GM12878 (cell line): ENCODE results near the gene TES. TPM values are rescaled to one million over a fixed set of nuclear protein-coding genes. Genes with fewer than 3 reads are reported as not detected.

Experiments used
- ATAC-seq: fragments of 200-7000 bp; cut with Tn5 transposase; 3 replicates; pipeline ENCODE4 v1.9.1; 2020; ENCODE audit warnings: mild to moderate bottlenecking, moderate library complexity
- BruUV-seq: library from RNA; stranded (reverse); fragments of 400-500 nt; replicated peaks from 2 replicates; lab custom pipeline; 2021; lab: Mats Ljungman, UMichigan
- CTCF ChIA-PET: fragments of 300-600 bp; sonication (Branson Sonifier 250); formaldehyde crosslinking; extraction: SDS; loops from one replicate; lab custom pipeline; 2021; ENCODE audit warnings: inconsistent platforms; lab: Yijun Ruan, JAX
- POLR2A ChIA-PET: fragments of 350-600 bp; formaldehyde crosslinking; extraction: SDS; loops from one replicate; lab custom pipeline; 2021; ENCODE audit warnings: inconsistent platforms; lab: Charles Lee
- RAD21 ChIA-PET: fragments of 300-600 bp; sonication (Branson Sonifier 250); formaldehyde crosslinking; loops from one replicate; lab custom pipeline; 2023; ENCODE audit warnings: antibody characterized with exemption; ENCODE audit not compliant: unreplicated experiment; lab: Charles Lee
- SMC1A ChIA-PET: fragments of 300-600 bp; sonication (Branson Sonifier 250); formaldehyde crosslinking; loops from one replicate; lab custom pipeline; 2023; ENCODE audit not compliant: unreplicated experiment, uncharacterized antibody; lab: Charles Lee
- DNase-seq: peaks from one replicate; pipeline ENCODE4 v3.0.0-alpha.2; 2011; ENCODE audit warnings: low read depth, low spot score
- FAIRE-seq: peaks from 3 replicates; lab custom pipeline; 2011; peaks lifted over from hg19 to GRCh38; lab: Jason Lieb, UNC
- H2AFZ ChIP-seq: 2 replicates; pipeline ENCODE4 v1.6.0; 2011; ENCODE audit warnings: low read depth, low read length, control low read depth; ENCODE audit not compliant: control insufficient read depth
- H3K27ac ChIP-seq: 2 replicates; pipeline ENCODE4 v1.5.1; 2011; ENCODE audit warnings: control low read depth; ENCODE audit not compliant: control insufficient read depth, insufficient read depth
- H3K27me3 ChIP-seq, 2 experiments: replicated peaks in 1 of 2; 2 replicates each; pipeline versions ENCODE4 v1.6.0 to v1.6.1; 2011; ENCODE audit warnings: low read length in 1 of 2; ENCODE audit not compliant: control insufficient read depth in 2 of 2, insufficient read depth in 2 of 2
- H3K36me3 ChIP-seq, 2 experiments: 2 replicates each; pipeline ENCODE4 v1.5.1; 2011; ENCODE audit warnings: low read length in 1 of 2; ENCODE audit not compliant: control insufficient read depth in 2 of 2, insufficient read depth in 2 of 2
- H3K4me1 ChIP-seq: 2 replicates; pipeline ENCODE4 v1.6.1; 2011; ENCODE audit warnings: mild to moderate bottlenecking, low read length, moderate library complexity, mixed read lengths; ENCODE audit not compliant: control insufficient read depth, insufficient read depth
- H3K4me2 ChIP-seq: 2 replicates; pipeline ENCODE4 v1.6.0; 2011; ENCODE audit warnings: control low read depth; ENCODE audit not compliant: control insufficient read depth, insufficient read depth
- H3K4me3 ChIP-seq: fragments of 200-600 bp; sonication (generic); 2 replicates; pipeline ENCODE4 v1.5.1; 2016
- H3K79me2 ChIP-seq: 2 replicates; pipeline ENCODE4 v1.6.0; 2011; ENCODE audit warnings: low read length; ENCODE audit not compliant: control insufficient read depth, insufficient read depth
- H3K9ac ChIP-seq: 2 replicates; pipeline ENCODE4 v1.8.0; 2011; ENCODE audit warnings: low read length, control low read depth, mixed read lengths; ENCODE audit not compliant: control insufficient read depth, insufficient read depth
- H3K9me3 ChIP-seq: replicated peaks from 3 replicates; pipeline ENCODE4 v1.5.1; 2011; ENCODE audit warnings: mild to moderate bottlenecking, low read length; ENCODE audit not compliant: control insufficient read depth, insufficient read depth
- H4K20me1 ChIP-seq: 2 replicates; pipeline ENCODE4 v1.6.0; 2011; ENCODE audit not compliant: control insufficient read depth, insufficient read depth
- ASH2L ChIP-seq: fragments of 300-600, 200-600 bp; sonication (generic); IDR thresholded peaks from 2 replicates; pipeline ENCODE4 v1.6.1; 2017; ENCODE audit warnings: low read depth, mild to moderate bottlenecking, borderline replicate concordance
- BHLHE40 ChIP-seq, 2 experiments: fragments of 450-650 bp in 1 of 2; IDR thresholded peaks; 2 replicates each; pipeline ENCODE4 v1.6.1; 2011 to 2017; ENCODE audit warnings: low read depth in 2 of 2, borderline replicate concordance in 1 of 2, improper control_type of control experiment in 1 of 2, low read length in 1 of 2, mild to moderate bottlenecking in 1 of 2
- CHD2 ChIP-seq: IDR thresholded peaks from 2 replicates; pipeline ENCODE4 v1.6.1; 2011; ENCODE audit warnings: low read depth, low read length, improper control_type of control experiment, borderline replicate concordance
- CUX1 ChIP-seq: IDR thresholded peaks from 2 replicates; pipeline ENCODE4 v1.6.1; 2012; ENCODE audit warnings: improper control_type of control experiment, low read depth, low read length; ENCODE audit not compliant: insufficient replicate concordance
- FOXM1 ChIP-seq: IDR thresholded peaks from 2 replicates; pipeline ENCODE4 v1.6.1; 2012; ENCODE audit warnings: low read depth, mild to moderate bottlenecking, inconsistent platforms, low read length, moderate library complexity
- HDGF ChIP-seq: fragments of 450-650 bp; IDR thresholded peaks from 2 replicates; pipeline ENCODE4 v1.6.1; 2016; ENCODE audit warnings: antibody characterized with exemption
- MEF2B ChIP-seq: fragments of 450-650 bp; IDR thresholded peaks from 2 replicates; pipeline ENCODE4 v1.6.1; 2018; ENCODE audit warnings: mild to moderate bottlenecking, moderate library complexity; ENCODE audit not compliant: partially characterized antibody, poor library complexity, severe bottlenecking
- MTA2 ChIP-seq: fragments of 450-650 bp; IDR thresholded peaks from 2 replicates; pipeline ENCODE4 v1.6.1; 2016; ENCODE audit warnings: low read depth, mild to moderate bottlenecking, moderate library complexity
- MTA3 ChIP-seq: IDR thresholded peaks from 2 replicates; pipeline ENCODE4 v1.6.1; 2012; ENCODE audit warnings: low read length, inconsistent platforms, borderline replicate concordance
- MXI1 ChIP-seq: fragments of 150-350 bp; IDR thresholded peaks from 2 replicates; pipeline ENCODE4 v1.6.1; 2011; ENCODE audit warnings: low read depth, mild to moderate bottlenecking, inconsistent platforms, low read length, improper control_type of control experiment
- MYC ChIP-seq: IDR thresholded peaks from 2 replicates; pipeline ENCODE4 v1.6.1; 2011; ENCODE audit warnings: mild to moderate bottlenecking, low read length, moderate library complexity, inconsistent platforms; ENCODE audit not compliant: insufficient read depth, insufficient replicate concordance, insufficient read length, severe bottlenecking
- PAX5 ChIP-seq: IDR thresholded peaks from 2 replicates; pipeline ENCODE4 v1.6.1; 2011; ENCODE audit warnings: low read depth, low read length, borderline replicate concordance
- RBBP5 ChIP-seq: fragments of 200-600 bp; sonication (generic); conservative IDR thresholded peaks from 2 replicates; pipeline ENCODE4 v1.6.1; 2016
- REST ChIP-seq: IDR thresholded peaks from 2 replicates; pipeline ENCODE4 v1.6.1; 2012; ENCODE audit warnings: mild to moderate bottlenecking, low read depth, low read length
- SIX5 ChIP-seq: IDR thresholded peaks from 2 replicates; pipeline ENCODE4 v1.6.1; 2011; ENCODE audit warnings: mild to moderate bottlenecking, low read depth, low read length, moderate library complexity; ENCODE audit not compliant: severe bottlenecking
- SREBF1 ChIP-seq: IDR thresholded peaks from 2 replicates; pipeline ENCODE4 v1.6.1; 2012; ENCODE audit warnings: mild to moderate bottlenecking, low read length
- WGBS: methylation state at CpG from one replicate; pipeline ENCODE4 v1.1.6; 2016; ENCODE audit warnings: low lambda C conversion rate; ENCODE audit not compliant: insufficient replicate concordance, insufficient coverage; ENCODE audit errors: missing lambda C conversion rate; 5-methylcytosine and 5-hydroxymethylcytosine counted together
- in situ Hi-C: fragments of 300-500 bp; cut with MboI; formaldehyde crosslinking; loops from 9 replicates; pipeline ENCODE4 v1.14.3; 2018; ENCODE audit warnings: mixed read lengths
- intact Hi-C: fragments of 100-400 bp; cut with micrococcal nuclease; formaldehyde crosslinking; loops from one replicate; pipeline ENCODE4 v1.14.2; 2022; ENCODE audit not compliant: unreplicated experiment
- polyA plus RNA-seq, 11 experiments: library from polyadenylated mRNA; depleted of rRNA in 4 of 11; unstranded in 6 of 11; stranded (reverse) in 5 of 11; fragments of >200 nt; fragmentation: Nextera tagmentation in 4 of 11; fragmentation: Illumina TruSeq in 1 of 11; extraction: Ambion mirVana in 4 of 11; extraction: Trizol in 1 of 11; gene quantifications; 1 replicate in 1 of 11; 2 replicates in 10 of 11; pipeline versions ENCODE4 v1.2.1 to v1.2.3, GENCODE V29; 2011 to 2016; ENCODE audit warnings: inconsistent platforms in 2 of 11, missing spikeins in 2 of 11, low read depth in 1 of 11
- total RNA-seq, 4 experiments: library from RNA; depleted of rRNA in 3 of 4; stranded (reverse); fragments of >200 nt in 3 of 4; fragmentation: Illumina TruSeq in 1 of 4; extraction: Trizol in 1 of 4; gene quantifications; 2 replicates each; pipeline versions ENCODE4 v1.2.1 to v1.2.3, GENCODE V29; 2013 to 2021

TES gene
- total and polyA plus RNA-seq, 10 of the 15 experiments (the other 5 are each of a cell fraction or from before 2014, with no cell fraction given) = 31.2 to 77.5 (median 59.2) TPM

GRCh38 chr7:116231543-116231942, 21.2 kb downstream of the TES start:
- SMC1A ChIA-PET = interaction anchor here (0.9 to 10.5 kb wide), 7 partner anchors 10 to 93 kb away, joined by 3 to 188 read pairs (median 4); partner anchors contain the start of gene TES
- no peak overlapping the region for H3K9ac ChIP-seq
- intact Hi-C loops = no loop called here
- CTCF ChIA-PET = interaction anchor here (0.6 to 6.4 kb wide), 9 partner anchors 16 to 93 kb away, joined by 3 to 76 read pairs (median 4); no protein-coding TSS in a partner anchor
- H3K4me3 ChIP-seq = no peak overlapping the region
- peaks cover 0 to 3% of the 10 kb centered on the region in 2 experiments; a peak in 1 of 4 replicates for H3K36me3 ChIP-seq
- no peak overlapping the region for H3K27ac ChIP-seq
- in situ Hi-C loops = no loop called here
- H3K27me3 ChIP-seq = no peaks in the 10 kb centered on the region
- no peaks in the 10 kb centered on the region for H3K9me3 ChIP-seq
- no peak for ATAC-seq
- POLR2A ChIA-PET = interaction anchor here (0.8 kb wide), 1 partner anchor 18 kb away, joined by 3 read pairs; no protein-coding TSS in a partner anchor
- no peak for FAIRE-seq
- peaks cover 64% of the 10 kb centered on the region for H3K79me2 ChIP-seq
- no TSS peak for BruUV-seq
- peaks cover 21% of the 10 kb centered on the region for H3K4me1 ChIP-seq
- no peaks in the 10 kb centered on the region for H4K20me1 ChIP-seq
- H2AFZ ChIP-seq = no peak overlapping the region
- DNase-seq = no peak
- H3K4me2 ChIP-seq = no peak overlapping the region
- RAD21 ChIA-PET = interaction anchor here (1.5 to 3.7 kb wide), 5 partner anchors 9 to 93 kb away, joined by 5 to 31 read pairs (median 5); partner anchors contain the start of gene TES
- WGBS = 100% methylated on average over 2 of the region's 2 CpGs
- no peak for TF ChIP-seq MEF2B
- TF ChIP-seq CUX1 = no peak
- TF ChIP-seq REST = no peak
- no peak for TF ChIP-seq MTA3
- TF ChIP-seq MXI1 = no peak
- TF ChIP-seq FOXM1 = no peak
- no peak for TF ChIP-seq MYC
- TF ChIP-seq CHD2 = no peak
- TF ChIP-seq ASH2L = no peak
- no peak for TF ChIP-seq MTA2
- no peak for TF ChIP-seq BHLHE40 (IDR thresholded peaks at IDR 0.05; ENCODE audit: borderline replicate concordance in 1 of 2, low read depth in 2 of 2, low read length in 1 of 2)
- TF ChIP-seq PAX5 = no peak
- no peak for TF ChIP-seq SIX5
- no peak for TF ChIP-seq RBBP5
- no peak for TF ChIP-seq SREBF1
- no peak for TF ChIP-seq HDGF
